ENCODE data around the gene EME2. TPM values are rescaled to one million over a fixed set of nuclear protein-coding genes. Genes with fewer than 3 reads are reported as not detected.
"Not testable (repeated sequence)": the region's sequence is repeated elsewhere in the genome, so short reads cannot be mapped to it uniquely, and the experiment has no call there.

EME2 gene
- total and polyA plus RNA-seq, 2 donors (not counting 1 experiment from before 2014, with no cell fraction given), result 34.6 to 42.5 TPM

DNA sequence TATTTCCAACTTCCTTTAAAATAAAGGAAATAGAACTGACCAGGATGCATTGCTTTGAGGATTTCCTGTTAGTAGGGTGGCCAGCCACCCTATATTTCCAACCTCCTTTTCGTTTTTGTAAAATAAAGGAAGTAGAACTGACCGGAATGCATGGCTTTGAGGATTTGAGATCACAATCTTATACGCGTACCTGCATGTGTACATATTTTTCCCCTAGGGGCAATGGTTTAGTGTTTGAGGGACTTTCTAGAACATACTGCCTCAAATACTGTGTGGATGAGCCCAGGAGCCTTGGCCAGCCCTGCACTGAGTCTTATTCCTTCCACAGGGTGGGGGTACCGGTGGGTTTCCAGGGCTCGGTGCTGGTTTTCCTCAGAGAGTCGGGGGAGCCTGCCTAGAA lies 41.0 kb upstream of the EME2 start:
- H3K27me3 Mint-ChIP-seq, result no peaks in the 10 kb centered on the region
- Histone ChIP-seq H3K36me3 (replicated peaks in 1 of 2; ENCODE audit: control extremely low read depth in 1 of 2, control insufficient read depth in 1 of 2, extremely low read depth in 1 of 2, insufficient read depth in 2 of 2, low read length in 1 of 2) (peaks cover 0 to 62% of the 10 kb centered on the region in 2 experiments), H3K79me2 (ENCODE audit: control insufficient read depth, insufficient read depth, low read length) (peaks cover 71% of the 10 kb centered on the region), H3K9me3 (ENCODE audit: control extremely low read depth in 1 of 3, control insufficient read depth in 2 of 3, insufficient read depth in 1 of 3, low read length in 2 of 3) (peaks cover 0 to 14% (median 0%) of the 10 kb centered on the region in 3 donors), H3K4me3 (ENCODE audit: control extremely low read depth in 1 of 5, extremely low read depth in 1 of 5, insufficient read depth in 1 of 5, low read depth in 2 of 5, low read length in 4 of 5) (no peak overlapping the region), H3K9ac (ENCODE audit: low read length) (no peak overlapping the region), H3K4me1 (ENCODE audit: control insufficient read depth in 2 of 2, insufficient read depth in 2 of 2, low read length in 2 of 2) (peaks cover 0 to 3% of the 10 kb centered on the region in 2 donors), H2AFZ (ENCODE audit: insufficient read depth, low read depth, low read length, poor library complexity, severe bottlenecking) (no peak overlapping the region), H3K27ac (ENCODE audit: low read length in 2 of 2) (no peak overlapping the region), H3K27me3 (replicated peaks in 1 of 4; ENCODE audit: control extremely low read depth in 1 of 4, control insufficient read depth in 3 of 4, insufficient read depth in 4 of 4, low read length in 3 of 4) (no peaks in the 10 kb centered on the region), H3K4me2 (replicated peaks; ENCODE audit: low read depth, low read length, poor library complexity, severe bottlenecking) (no peak overlapping the region), H4K20me1 (ENCODE audit: control insufficient read depth, insufficient read depth, low read length, poor library complexity, severe bottlenecking) (peaks cover 75% of the 10 kb centered on the region)
- no peaks in the 10 kb centered on the region for H3K9me3 Mint-ChIP-seq (ENCODE audit: insufficient read depth)
- intact Hi-C loops (cut with micrococcal nuclease), result no loop called here
- 100% methylated on average over 2 of the region's 7 CpGs for WGBS (ENCODE audit: insufficient coverage)
- no peak for ATAC-seq (ENCODE audit: low read depth)
- no peak overlapping the region for H3K4me3 Mint-ChIP-seq
- H3K4me1 Mint-ChIP-seq, result peaks cover 7% of the 10 kb centered on the region
- TF ChIP-seq EZH2 (IDR thresholded peaks at IDR 0.05; ENCODE audit: borderline replicate concordance, insufficient read depth, low read depth, low read length, poor library complexity, severe bottlenecking) (no peak), CTCF (IDR thresholded peaks at IDR 0.05) (no peak)
- no peak for DNase-seq
- H3K27ac Mint-ChIP-seq, result no peak overlapping the region
- ChIA-PET CTCF (interaction anchor here (2.6 kb wide), 1 partner anchor 8 kb away, joined by 9 read pairs; no protein-coding TSS in a partner anchor), POLR2A (no interaction called here)

- DNase-seq (no peak), ATAC-seq (ENCODE audit: low read depth) (no peak)
- intact Hi-C loops (cut with micrococcal nuclease), result no loop called here
- Histone ChIP-seq H3K9me3 (ENCODE audit: control extremely low read depth in 1 of 3, control insufficient read depth in 2 of 3, insufficient read depth in 1 of 3, low read length in 2 of 3) (peaks cover 0 to 18% (median 0%) of the 10 kb centered on the region in 3 donors), H3K4me3 (ENCODE audit: control extremely low read depth in 1 of 5, extremely low read depth in 1 of 5, insufficient read depth in 1 of 5, low read depth in 2 of 5, low read length in 4 of 5) (no peak overlapping the region), H3K79me2 (ENCODE audit: control insufficient read depth, insufficient read depth, low read length) (peaks cover 66% of the 10 kb centered on the region), H4K20me1 (ENCODE audit: control insufficient read depth, insufficient read depth, low read length, poor library complexity, severe bottlenecking) (peaks cover 70% of the 10 kb centered on the region), H2AFZ (ENCODE audit: insufficient read depth, low read depth, low read length, poor library complexity, severe bottlenecking) (no peak overlapping the region), H3K36me3 (replicated peaks in 1 of 2; ENCODE audit: control extremely low read depth in 1 of 2, control insufficient read depth in 1 of 2, extremely low read depth in 1 of 2, insufficient read depth in 2 of 2, low read length in 1 of 2) (peaks cover 0 to 57% of the 10 kb centered on the region in 2 experiments), H3K27ac (ENCODE audit: low read length in 2 of 2) (no peak overlapping the region), H3K4me2 (replicated peaks; ENCODE audit: low read depth, low read length, poor library complexity, severe bottlenecking) (no peak overlapping the region), H3K9ac (ENCODE audit: low read length) (no peak overlapping the region), H3K4me1 (ENCODE audit: control insufficient read depth in 2 of 2, insufficient read depth in 2 of 2, low read length in 2 of 2) (no peaks in the 10 kb centered on the region), H3K27me3 (replicated peaks in 1 of 4; ENCODE audit: control extremely low read depth in 1 of 4, control insufficient read depth in 3 of 4, insufficient read depth in 4 of 4, low read length in 3 of 4) (no peaks in the 10 kb centered on the region)
- ChIA-PET POLR2A (no interaction called here), CTCF (interaction anchor here (2.6 kb wide), 1 partner anchor 8 kb away, joined by 9 read pairs; no protein-coding TSS in a partner anchor)
- WGBS (ENCODE audit: insufficient coverage), result 99% methylated on average over 12 of the region's 14 CpGs
- H3K4me3 Mint-ChIP-seq, result no peak overlapping the region
- TF ChIP-seq CTCF (IDR thresholded peaks at IDR 0.05) (no peak), EZH2 (IDR thresholded peaks at IDR 0.05; ENCODE audit: borderline replicate concordance, insufficient read depth, low read depth, low read length, poor library complexity, severe bottlenecking) (no peak)
- H3K9me3 Mint-ChIP-seq (ENCODE audit: insufficient read depth), result no peaks in the 10 kb centered on the region
- no peak overlapping the region for H3K27ac Mint-ChIP-seq
- H3K27me3 Mint-ChIP-seq, result no peaks in the 10 kb centered on the region
- peaks cover 4% of the 10 kb centered on the region for H3K4me1 Mint-ChIP-seq
These were observed 40.5 kb upstream of the EME2 start for GRCh38 chr16:1732071-1732470.

DNA sequence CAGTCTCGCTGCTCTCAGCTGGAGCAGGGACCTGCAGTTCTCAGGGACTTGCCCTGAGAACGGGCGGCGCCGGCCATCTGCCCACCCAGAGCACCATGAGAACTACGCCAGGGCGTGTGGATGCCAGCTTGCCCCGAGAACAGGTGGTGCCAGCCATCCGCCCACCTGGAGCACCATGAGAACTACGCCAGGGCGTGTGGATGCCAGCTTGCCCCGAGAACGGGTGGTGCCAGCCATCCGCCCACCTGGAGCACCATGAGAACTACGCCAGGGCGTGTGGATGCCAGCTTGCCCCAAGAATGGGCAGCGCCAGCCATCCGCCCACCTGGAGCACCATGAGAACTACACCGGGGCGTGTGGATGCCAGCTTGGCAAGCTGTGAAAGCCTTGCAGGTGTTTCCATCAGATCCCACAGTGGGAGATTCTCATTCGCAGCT lies 40.0 kb upstream of the EME2 start:
- Histone ChIP-seq H3K79me2 (ENCODE audit: control insufficient read depth, insufficient read depth, low read length) (peaks cover 61% of the 10 kb centered on the region), H4K20me1 (ENCODE audit: control insufficient read depth, insufficient read depth, low read length, poor library complexity, severe bottlenecking) (peaks cover 65% of the 10 kb centered on the region), H3K9me3 (ENCODE audit: control extremely low read depth in 1 of 3, control insufficient read depth in 2 of 3, insufficient read depth in 1 of 3, low read length in 2 of 3) (peaks cover 0 to 23% (median 0%) of the 10 kb centered on the region in 3 donors), H3K36me3 (replicated peaks in 1 of 2; ENCODE audit: control extremely low read depth in 1 of 2, control insufficient read depth in 1 of 2, extremely low read depth in 1 of 2, insufficient read depth in 2 of 2, low read length in 1 of 2) (peaks cover 0 to 52% of the 10 kb centered on the region in 2 experiments)
- H3K27ac ChIP-seq (ENCODE audit: low read length in 2 of 2); intact Hi-C loops (cut with micrococcal nuclease); H3K27ac Mint-ChIP-seq; H3K4me2 ChIP-seq (replicated peaks; ENCODE audit: low read depth, low read length, poor library complexity, severe bottlenecking); H3K27me3 ChIP-seq (replicated peaks in 1 of 4; ENCODE audit: control extremely low read depth in 1 of 4, control insufficient read depth in 3 of 4, insufficient read depth in 4 of 4, low read length in 3 of 4); ATAC-seq (ENCODE audit: low read depth); H3K4me1 ChIP-seq (ENCODE audit: control insufficient read depth in 2 of 2, insufficient read depth in 2 of 2, low read length in 2 of 2); H3K9ac ChIP-seq (ENCODE audit: low read length); H3K9me3 Mint-ChIP-seq (ENCODE audit: insufficient read depth); H3K4me3 Mint-ChIP-seq; H2AFZ ChIP-seq (ENCODE audit: insufficient read depth, low read depth, low read length, poor library complexity, severe bottlenecking); H3K4me3 ChIP-seq (ENCODE audit: control extremely low read depth in 1 of 5, extremely low read depth in 1 of 5, insufficient read depth in 1 of 5, low read depth in 2 of 5, low read length in 4 of 5); POLR2A ChIA-PET; DNase-seq; H3K4me1 Mint-ChIP-seq; H3K27me3 Mint-ChIP-seq: not testable (repeated sequence)
- CTCF ChIA-PET, result interaction anchor here (2.6 kb wide), 1 partner anchor 9 kb away, joined by 9 read pairs; no protein-coding TSS in a partner anchor
- WGBS (ENCODE audit: insufficient coverage), result 96% methylated on average over 21 of the region's 21 CpGs

All from B cell (primary cell).